Liver (tissue), 9 donors: Measurements from ENCODE around the gene BABAM1. TPM values are rescaled to one million over a fixed set of nuclear protein-coding genes. Genes with fewer than 3 reads are reported as not detected.

ENCODE experiments used
- DNase-seq: peaks from one replicate; pipeline ENCODE4 v3.0.0-alpha.2; 2017; ENCODE audit warnings: low spot score
- H3K27ac ChIP-seq, 2 donors: one replicate each; pipeline ENCODE4 v1.7.0; 2013; ENCODE audit warnings: inconsistent platforms in 2 of 2, low read length in 2 of 2, control low read depth in 1 of 2, low read depth in 1 of 2, mild to moderate bottlenecking in 1 of 2
- H3K27me3 ChIP-seq, 4 donors: one replicate each; pipeline versions ENCODE4 v1.6.1 to v1.7.0; 2013; ENCODE audit warnings: low read length in 3 of 4, inconsistent platforms in 1 of 4, mild to moderate bottlenecking in 1 of 4, moderate library complexity in 1 of 4; ENCODE audit not compliant: control insufficient read depth in 4 of 4, insufficient read depth in 4 of 4
- H3K36me3 ChIP-seq, 4 donors: one replicate each; pipeline versions ENCODE4 v1.6.1 to v1.7.0; 2013; ENCODE audit warnings: low read length in 3 of 4, mild to moderate bottlenecking in 3 of 4, low read depth in 1 of 4, moderate library complexity in 1 of 4; ENCODE audit not compliant: control insufficient read depth in 4 of 4, insufficient read depth in 3 of 4
- H3K4me1 ChIP-seq, 4 donors: one replicate each; pipeline versions ENCODE4 v1.6.1 to v1.7.0; 2013; ENCODE audit warnings: low read length in 3 of 4, mild to moderate bottlenecking in 3 of 4, moderate library complexity in 1 of 4; ENCODE audit not compliant: control insufficient read depth in 4 of 4, insufficient read depth in 4 of 4
- H3K4me3 ChIP-seq, 3 donors: one replicate each; pipeline versions ENCODE4 v1.6.1 to v1.7.0; 2013; ENCODE audit warnings: low read length in 3 of 3, control low read depth in 1 of 3, low read depth in 1 of 3, mild to moderate bottlenecking in 1 of 3
- H3K9ac ChIP-seq, 2 donors: one replicate each; pipeline ENCODE4 v1.7.0; 2013; ENCODE audit warnings: low read length in 2 of 2, mild to moderate bottlenecking in 2 of 2, moderate library complexity in 2 of 2, control low read depth in 1 of 2, low read depth in 1 of 2
- H3K9me3 ChIP-seq, 4 donors: one replicate each; pipeline versions ENCODE4 v1.6.1 to v1.7.0; 2013; ENCODE audit warnings: low read length in 3 of 4; ENCODE audit not compliant: control insufficient read depth in 4 of 4
- ATF3 ChIP-seq: IDR thresholded peaks from 2 replicates; pipeline ENCODE4 v1.6.1; 2016; ENCODE audit warnings: antibody characterized with exemption
- CTCF ChIP-seq: fragments of 150-350 bp; IDR thresholded peaks from 2 replicates; pipeline ENCODE4 v1.5.1; 2017; ENCODE audit warnings: improper control_type of control experiment, low read depth, low read length; ENCODE audit not compliant: missing input control
- EGR1 ChIP-seq, 2 donors: IDR thresholded peaks; 2 replicates each; pipeline ENCODE4 v1.6.1; 2016 to 2018; ENCODE audit warnings: antibody characterized with exemption in 2 of 2, low read depth in 2 of 2
- FOXA1 ChIP-seq: IDR thresholded peaks from 2 replicates; pipeline ENCODE4 v1.6.1; 2016; ENCODE audit warnings: antibody characterized with exemption
- FOXA2 ChIP-seq: IDR thresholded peaks from 2 replicates; pipeline ENCODE4 v1.6.1; 2016; ENCODE audit warnings: antibody characterized with exemption
- GABPA ChIP-seq, 2 donors: IDR thresholded peaks in 1 of 2; conservative IDR thresholded peaks in 1 of 2; 2 replicates each; pipeline ENCODE4 v1.6.1; 2016; ENCODE audit warnings: antibody characterized with exemption in 2 of 2, mild to moderate bottlenecking in 1 of 2, moderate library complexity in 1 of 2
- HNF4A ChIP-seq, 2 donors: conservative IDR thresholded peaks; 2 replicates each; pipeline ENCODE4 v1.6.1; 2016; ENCODE audit warnings: antibody characterized with exemption in 2 of 2, mild to moderate bottlenecking in 2 of 2
- JUND ChIP-seq, 2 donors: IDR thresholded peaks; 2 replicates each; pipeline ENCODE4 v1.6.1; 2016; ENCODE audit warnings: antibody characterized with exemption in 2 of 2
- MAX ChIP-seq: IDR thresholded peaks from 2 replicates; pipeline ENCODE4 v1.6.1; 2016; ENCODE audit warnings: antibody characterized with exemption
- NR2F2 ChIP-seq: IDR thresholded peaks from 2 replicates; pipeline ENCODE4 v1.6.1; 2016; ENCODE audit warnings: antibody characterized with exemption
- RAD21 ChIP-seq, 2 donors: IDR thresholded peaks; 2 replicates each; pipeline ENCODE4 v1.6.1; 2016; ENCODE audit warnings: antibody characterized with exemption in 2 of 2, mild to moderate bottlenecking in 2 of 2
- REST ChIP-seq: IDR thresholded peaks from 2 replicates; pipeline ENCODE4 v1.6.1; 2016; ENCODE audit warnings: antibody characterized with exemption, mild to moderate bottlenecking
- RXRA ChIP-seq, 2 donors: IDR thresholded peaks; 2 replicates each; pipeline ENCODE4 v1.6.1; 2017 to 2018; ENCODE audit warnings: antibody characterized with exemption in 2 of 2, mild to moderate bottlenecking in 1 of 2
- SP1 ChIP-seq: IDR thresholded peaks from 2 replicates; pipeline ENCODE4 v1.6.1; 2018; ENCODE audit warnings: antibody characterized with exemption, mild to moderate bottlenecking
- TAF1 ChIP-seq: conservative IDR thresholded peaks from 2 replicates; pipeline ENCODE4 v1.6.1; 2016; ENCODE audit warnings: antibody characterized with exemption, mild to moderate bottlenecking
- YY1 ChIP-seq: IDR thresholded peaks from 2 replicates; pipeline ENCODE4 v1.6.1; 2016; ENCODE audit warnings: antibody characterized with exemption, mild to moderate bottlenecking
- ZBTB33 ChIP-seq: IDR thresholded peaks from 2 replicates; pipeline ENCODE4 v1.6.1; 2016; ENCODE audit warnings: antibody characterized with exemption
- WGBS: extraction: QIAGEN DNeasy Blood & Tissue Kit; methylation state at CpG from one replicate; pipeline ENCODE4 v1.1.7; 2013; 5-methylcytosine and 5-hydroxymethylcytosine counted together
- polyA plus RNA-seq, 2 donors: library from polyadenylated mRNA; stranded (reverse) in 1 of 2; unstranded in 1 of 2; fragments of 200-250 nt in 1 of 2; fragments of >200 nt in 1 of 2; fragmentation: Nextera tagmentation in 1 of 2; extraction: Ambion mirVana in 1 of 2; gene quantifications; one replicate each; pipeline versions ENCODE4 v1.2.1 to v1.2.3, GENCODE V29; 2013 to 2015
- total RNA-seq, 2 donors: library from RNA; depleted of rRNA; stranded (reverse); fragments of >200 nt; gene quantifications; one replicate each; pipeline ENCODE4 v1.2.3, GENCODE V29; 2014
- donor health status: healthy.
- donor health status: healthy.
- donor health status: healthy.
- donor health status: healthy.
- donor health status: healthy.

Gene BABAM1
- total and polyA plus RNA-seq, 4 donors: 29.3 to 47.0 (median 33.5) TPM

GRCh38 chr19:17302391-17303166, 35.3 kb downstream of the BABAM1 start:
- TF ChIP-seq ZBTB33: no peak
- no peak for TF ChIP-seq RXRA (IDR thresholded peaks at IDR 0.05)
- TF ChIP-seq JUND (IDR thresholded peaks at IDR 0.05): no peak
- TF ChIP-seq FOXA2: no peak
- no peak for TF ChIP-seq HNF4A (conservative IDR thresholded peaks at IDR 0.05)
- TF ChIP-seq GABPA (IDR thresholded peaks at IDR 0.05 in 1 of 2, conservative IDR thresholded peaks at IDR 0.05 in 1 of 2): no peak
- no peak for TF ChIP-seq REST
- no peak for TF ChIP-seq MAX
- TF ChIP-seq RAD21 (IDR thresholded peaks at IDR 0.05): no peak
- TF ChIP-seq TAF1: no peak
- no peak for TF ChIP-seq YY1
- no peak for TF ChIP-seq EGR1 (IDR thresholded peaks at IDR 0.05; ENCODE audit: low read depth in 2 of 2)
- no peak for TF ChIP-seq ATF3
- TF ChIP-seq SP1: no peak
- no peak for TF ChIP-seq CTCF
- no peak for TF ChIP-seq NR2F2
- TF ChIP-seq FOXA1: no peak
- H3K9me3 ChIP-seq: peaks cover 0 to 4% (median 3%) of the 10 kb centered on the region in 4 donors
- peak overlapping the region; percentile 51 to 57 for H3K27ac ChIP-seq
- peaks cover 0 to 4% (median 0%) of the 10 kb centered on the region in 4 donors for H3K36me3 ChIP-seq
- no peaks in the 10 kb centered on the region for H3K27me3 ChIP-seq
- H3K4me3 ChIP-seq: peak overlapping the region; percentile 62 to 87 (median 65)
- peak overlapping the region in 1 of 2 donors; percentile 59 for H3K9ac ChIP-seq
- H3K4me1 ChIP-seq: peaks cover 12 to 42% (median 35%) of the 10 kb centered on the region in 4 donors
- WGBS: 17% methylated on average over 29 of the region's 29 CpGs
- no peak for DNase-seq
